Measurements from ENCODE around the gene LCN9.

Gene LCN9

GRCh38 chr9:135617538-135617900 is 45.6 kb upstream of the LCN9 start:
- no peak overlapping the region for H3K4me3 ChIP-seq (ENCODE audit: low read depth, low read length)
- no peak for DNase-seq (ENCODE audit: low read depth, low spot score)
- TF ChIP-seq, protein P1, sequence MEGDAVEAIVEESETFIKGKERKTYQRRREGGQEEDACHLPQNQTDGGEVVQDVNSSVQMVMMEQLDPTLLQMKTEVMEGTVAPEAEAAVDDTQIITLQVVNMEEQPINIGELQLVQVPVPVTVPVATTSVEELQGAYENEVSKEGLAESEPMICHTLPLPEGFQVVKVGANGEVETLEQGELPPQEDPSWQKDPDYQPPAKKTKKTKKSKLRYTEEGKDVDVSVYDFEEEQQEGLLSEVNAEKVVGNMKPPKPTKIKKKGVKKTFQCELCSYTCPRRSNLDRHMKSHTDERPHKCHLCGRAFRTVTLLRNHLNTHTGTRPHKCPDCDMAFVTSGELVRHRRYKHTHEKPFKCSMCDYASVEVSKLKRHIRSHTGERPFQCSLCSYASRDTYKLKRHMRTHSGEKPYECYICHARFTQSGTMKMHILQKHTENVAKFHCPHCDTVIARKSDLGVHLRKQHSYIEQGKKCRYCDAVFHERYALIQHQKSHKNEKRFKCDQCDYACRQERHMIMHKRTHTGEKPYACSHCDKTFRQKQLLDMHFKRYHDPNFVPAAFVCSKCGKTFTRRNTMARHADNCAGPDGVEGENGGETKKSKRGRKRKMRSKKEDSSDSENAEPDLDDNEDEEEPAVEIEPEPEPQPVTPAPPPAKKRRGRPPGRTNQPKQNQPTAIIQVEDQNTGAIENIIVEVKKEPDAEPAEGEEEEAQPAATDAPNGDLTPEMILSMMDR (IDR thresholded peaks at IDR 0.05; ENCODE audit: insufficient read depth, low read length, missing control alignments), result no peak
- POLR2A ChIA-PET, result no interaction called here
- CTCF ChIA-PET, result interaction anchor here (5.4 kb wide), 1 partner anchor 16 kb away, joined by 23 read pairs; no protein-coding TSS in a partner anchor

GRCh38 chr9:135617991-135618411 is 45.1 kb upstream of the LCN9 start:
- TF ChIP-seq, protein P1 (IDR thresholded peaks at IDR 0.05; ENCODE audit: insufficient read depth, low read length, missing control alignments), result no peak
- DNase-seq (ENCODE audit: low read depth, low spot score), result no peak
- POLR2A ChIA-PET, result no interaction called here
- CTCF ChIA-PET, result interaction anchor here (5.4 kb wide), 1 partner anchor 16 kb away, joined by 23 read pairs; no protein-coding TSS in a partner anchor
- H3K4me3 ChIP-seq (ENCODE audit: low read depth, low read length), result no peak overlapping the region

- no peak for DNase-seq (ENCODE audit: low read depth, low spot score)
- ChIA-PET CTCF (interaction anchor here (5.4 kb wide), 1 partner anchor 17 kb away, joined by 23 read pairs; no protein-coding TSS in a partner anchor), POLR2A (no interaction called here)
- no peak overlapping the region for H3K4me3 ChIP-seq (ENCODE audit: low read depth, low read length)
- TF ChIP-seq, protein P1 (IDR thresholded peaks at IDR 0.05; ENCODE audit: insufficient read depth, low read length, missing control alignments), result no peak
Observed at GRCh38 chr9:135618866-135619598, 44.1 kb upstream of the LCN9 start.

DNA sequence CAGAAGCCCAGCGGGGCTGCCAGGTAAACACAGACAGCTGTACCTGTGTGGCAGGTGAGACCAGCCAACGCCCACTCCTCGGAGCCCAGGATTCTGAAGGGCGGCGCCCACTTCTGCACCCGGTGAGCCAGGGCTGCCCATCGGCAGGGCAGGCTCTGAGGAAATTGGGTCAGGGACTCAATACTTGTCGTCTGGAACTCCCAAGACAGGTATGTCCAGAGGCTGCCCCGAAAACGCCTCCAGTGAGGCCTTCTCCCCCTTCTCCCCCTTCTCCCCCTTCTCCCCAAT is 43.6 kb upstream of the LCN9 start:
- H3K4me3 ChIP-seq (ENCODE audit: low read depth, low read length), result no peak overlapping the region
- CTCF ChIA-PET, result interaction anchor here (5.4 kb wide), 1 partner anchor 18 kb away, joined by 23 read pairs; no protein-coding TSS in a partner anchor
- TF ChIP-seq, protein P1 (IDR thresholded peaks at IDR 0.05; ENCODE audit: insufficient read depth, low read length, missing control alignments), result no peak
- no peak for DNase-seq (ENCODE audit: low read depth, low spot score)
- POLR2A ChIA-PET, result no interaction called here

GRCh38 chr9:135620558-135620957 is 42.6 kb upstream of the LCN9 start:
- POLR2A ChIA-PET, result no interaction called here
- CTCF ChIA-PET, result interaction anchor here (2.0 kb wide), 1 partner anchor 17 kb away, joined by 7 read pairs; no protein-coding TSS in a partner anchor
- TF ChIP-seq, protein P1 (IDR thresholded peaks at IDR 0.05; ENCODE audit: insufficient read depth, low read length, missing control alignments), result no peak

GRCh38 chr9:135622415-135623020 is 40.6 kb upstream of the LCN9 start:
- CTCF ChIA-PET, result interaction anchor here (1.4 to 2.0 kb wide), 3 partner anchors 19 to 344 kb away, joined by 3 to 7 read pairs (median 4); no protein-coding TSS in a partner anchor
- H3K4me3 ChIP-seq (ENCODE audit: low read depth, low read length), result no peak overlapping the region
- POLR2A ChIA-PET, result no interaction called here
- no peak for DNase-seq (ENCODE audit: low read depth, low spot score)
- TF ChIP-seq, protein P1 (IDR thresholded peaks at IDR 0.05; ENCODE audit: insufficient read depth, low read length, missing control alignments), result no peak

More at GRCh38 chr9:135620558-135620957, 42.6 kb upstream of the LCN9 start:
- no peak for DNase-seq (ENCODE audit: low read depth, low spot score)
- H3K4me3 ChIP-seq (ENCODE audit: low read depth, low read length), result no peak overlapping the region
